HL-60/S4 treated with phorbol 12-myristate 13-acetate at 8.2 ng/mL for 4 days and 3 days (cell line): ENCODE measurements around the gene EFTUD2.
"Not testable (repeated sequence)": the region's sequence is repeated elsewhere in the genome, so short reads cannot be mapped to it uniquely, and the experiment has no call there.

Source experiments
- in situ Hi-C: fragments of 300-500 bp; cut with MboI; formaldehyde crosslinking; loops from 2 replicates; pipeline ENCODE4 v1.15.0; 2022; ENCODE audit warnings: low sequenced_read_pairs

EFTUD2 gene

GRCh38 chr17:44899074-44899782 is at the start of gene EFTUD2:
Gene EFTUD2 (minus strand): TSS chr17:44899445. CDS start chr17:44894521, 4,924 bp downstream.
- in situ Hi-C loops = no loop called here

GRCh38 chr17:44948315-44948795 is 49.1 kb upstream of the EFTUD2 start:
- in situ Hi-C loops = no loop called here

- in situ Hi-C loops = no loop called here
Measured at GRCh38 chr17:44947461-44948314, 48.4 kb upstream of the EFTUD2 start, which contains the start of gene KIF18B. Gene KIF18B (minus strand): TSS chr17:44947773. CDS start chr17:44936344, 11,429 bp downstream.

- in situ Hi-C loops = not testable (repeated sequence)
Measured at GRCh38 chr17:44945652-44946051, 46.4 kb upstream of the EFTUD2 start.

- in situ Hi-C loops = no loop called here
Measured at GRCh38 chr17:44942456-44942855, 43.2 kb upstream of the EFTUD2 start.

GRCh38 chr17:44941712-44942331 is 42.6 kb upstream of the EFTUD2 start:
- in situ Hi-C loops = no loop called here

- in situ Hi-C loops = no loop called here
Measured at GRCh38 chr17:44940768-44941167, 41.5 kb upstream of the EFTUD2 start.

- in situ Hi-C loops = no loop called here
Measured at GRCh38 chr17:44940317-44940716, 41.1 kb upstream of the EFTUD2 start.

GRCh38 chr17:44935116-44935515 is 35.9 kb upstream of the EFTUD2 start:
- in situ Hi-C loops = no loop called here

- in situ Hi-C loops = no loop called here
Measured at GRCh38 chr17:44934745-44935105, 35.5 kb upstream of the EFTUD2 start.

GRCh38 chr17:44933824-44934744 is 34.8 kb upstream of the EFTUD2 start:
- in situ Hi-C loops = no loop called here

- in situ Hi-C loops = no loop called here
Measured at GRCh38 chr17:44932787-44933097, 33.5 kb upstream of the EFTUD2 start.

GRCh38 chr17:44932096-44932786 is 33.0 kb upstream of the EFTUD2 start:
- in situ Hi-C loops = no loop called here

GRCh38 chr17:44931376-44931775 is 32.1 kb upstream of the EFTUD2 start:
- in situ Hi-C loops = no loop called here

GRCh38 chr17:44930667-44931066 is 31.4 kb upstream of the EFTUD2 start:
- in situ Hi-C loops = no loop called here

GRCh38 chr17:44928950-44929720 is 29.9 kb upstream of the EFTUD2 start:
- in situ Hi-C loops = no loop called here

- in situ Hi-C loops = no loop called here
Measured at GRCh38 chr17:44928136-44928535, 28.9 kb upstream of the EFTUD2 start.

GRCh38 chr17:44927696-44928095 is 28.5 kb upstream of the EFTUD2 start:
- in situ Hi-C loops = no loop called here

GRCh38 chr17:44926821-44927525 is 27.7 kb upstream of the EFTUD2 start:
- in situ Hi-C loops = no loop called here
